Fibroblast of pulmonary artery (primary cell): ENCODE data around the gene KSR1.
"Not testable (repeated sequence)": the region's sequence is repeated elsewhere in the genome, so short reads cannot be mapped to it uniquely, and the experiment has no call there.

Experiments used
- DNase-seq: peaks from one replicate; pipeline ENCODE4 v3.0.0-alpha.2; 2010; ENCODE audit warnings: low read depth
- H3K4me3 ChIP-seq: replicated peaks from 2 replicates; pipeline ENCODE4 v1.5.1; 2011; ENCODE audit warnings: low read depth, mild to moderate bottlenecking, control low read depth, low read length, moderate library complexity
- CTCF ChIP-seq: IDR thresholded peaks from 2 replicates; pipeline ENCODE4 v1.5.1; 2011; ENCODE audit warnings: mild to moderate bottlenecking, control low read depth, low read length, inconsistent platforms; ENCODE audit errors: missing control alignments

KSR1 gene

GRCh38 chr17:27668488-27668823, 212.2 kb downstream of the KSR1 start:
- H3K4me3 ChIP-seq: no peak overlapping the region
- DNase-seq: no peak
- no peak for TF ChIP-seq CTCF

GRCh38 chr17:27669136-27669535, 212.9 kb downstream of the KSR1 start:
- no peak for TF ChIP-seq CTCF
- no peak for DNase-seq
- no peak overlapping the region for H3K4me3 ChIP-seq

GRCh38 chr17:27669850-27670249, 213.6 kb downstream of the KSR1 start:
- no peak for TF ChIP-seq CTCF
- no peak overlapping the region for H3K4me3 ChIP-seq
- DNase-seq: no peak

GRCh38 chr17:27670791-27671590, 214.7 kb downstream of the KSR1 start:
- DNase-seq: no peak
- TF ChIP-seq CTCF: no peak
- H3K4me3 ChIP-seq: no peak overlapping the region

GRCh38 chr17:27671591-27671910, 215.3 kb downstream of the KSR1 start:
- no peak overlapping the region for H3K4me3 ChIP-seq
- TF ChIP-seq CTCF: no peak
- DNase-seq: no peak

- H3K4me3 ChIP-seq, DNase-seq: not testable (repeated sequence)
Measured at GRCh38 chr17:27671977-27672480, 215.8 kb downstream of the KSR1 start.

GRCh38 chr17:27674335-27674734, 218.1 kb downstream of the KSR1 start:
- H3K4me3 ChIP-seq: no peak overlapping the region
- TF ChIP-seq CTCF: no peak
- DNase-seq: no peak
